Measurements from ENCODE around the gene SLC35E3. TPM values are rescaled to one million over a fixed set of nuclear protein-coding genes. Genes with fewer than 3 reads are reported as not detected.

Gene SLC35E3
- total RNA-seq, result 10 to 100 TPM in 1 of 2 donors, 1 to 10 TPM in 1; 6.3 to 12.3 TPM
- polyA plus RNA-seq (ENCODE audit: insufficient read length in 6 of 6), result 10 to 100 TPM; 16.2 to 21.5 (median 19.2) TPM
- long read RNA-seq, donor 1, full-length matches to known transcripts, result 7 of 18 reads
- long read RNA-seq, donor 1, partial matches to known transcripts, result 11 of 18 reads
- long read RNA-seq, donor 1, other reads (novel, unspliced or antisense), result 0 of 18 reads
- long read RNA-seq, donor 2, full-length matches to known transcripts, result 9 of 9 reads
- long read RNA-seq, donor 2, partial matches to known transcripts, result 0 of 9 reads
- long read RNA-seq, donor 2, other reads (novel, unspliced or antisense), result 0 of 9 reads
- long read RNA-seq, donor 3, full-length matches to known transcripts, result 2 of 8 reads
- long read RNA-seq, donor 3, partial matches to known transcripts, result 6 of 8 reads
- long read RNA-seq, donor 3, other reads (novel, unspliced or antisense), result 0 of 8 reads
- long read RNA-seq, donor 4, full-length matches to known transcripts, result 5 of 8 reads
- long read RNA-seq, donor 4, partial matches to known transcripts, result 0 of 8 reads
- long read RNA-seq, donor 4, other reads (novel, unspliced or antisense), result 3 of 8 reads
- long read RNA-seq, donor 5, full-length matches to known transcripts, result 7 of 13 reads
- long read RNA-seq, donor 5, partial matches to known transcripts, result 6 of 13 reads
- long read RNA-seq, donor 5, other reads (novel, unspliced or antisense), result 0 of 13 reads
- long read RNA-seq, donor 6, full-length matches to known transcripts, result 6 of 6 reads
- long read RNA-seq, donor 6, partial matches to known transcripts, result 0 of 6 reads
- long read RNA-seq, donor 6, other reads (novel, unspliced or antisense), result 0 of 6 reads
- long read RNA-seq, donor 7, full-length matches to known transcripts, result 1 of 6 reads
- long read RNA-seq, donor 7, partial matches to known transcripts, result 5 of 6 reads
- long read RNA-seq, donor 7, other reads (novel, unspliced or antisense), result 0 of 6 reads
- long read RNA-seq, donor 8, full-length matches to known transcripts, result 4 of 10 reads
- long read RNA-seq, donor 8, partial matches to known transcripts, result 6 of 10 reads
- long read RNA-seq, donor 8, other reads (novel, unspliced or antisense), result 0 of 10 reads
- long read RNA-seq, donor 9, result 0 reads
- long read RNA-seq, donor 10, full-length matches to known transcripts, result 7 of 11 reads
- long read RNA-seq, donor 10, partial matches to known transcripts, result 2 of 11 reads
- long read RNA-seq, donor 10, other reads (novel, unspliced or antisense), result 2 of 11 reads
- long read RNA-seq, donor 11, full-length matches to known transcripts, result 10 of 20 reads
- long read RNA-seq, donor 11, partial matches to known transcripts, result 10 of 20 reads
- long read RNA-seq, donor 11, other reads (novel, unspliced or antisense), result 0 of 20 reads
- long read RNA-seq, donor 12, full-length matches to known transcripts, result 6 of 6 reads
- long read RNA-seq, donor 12, partial matches to known transcripts, result 0 of 6 reads
- long read RNA-seq, donor 12, other reads (novel, unspliced or antisense), result 0 of 6 reads

- DNase-seq (peak; percentile 83 to 100 (median 95)), ATAC-seq (peak; percentile 99)
- Histone ChIP-seq H3K36me3 (peaks cover 0 to 13% of the 10 kb centered on the region in 2 donors), H3K4me1 (peaks cover 11 to 40% of the 10 kb centered on the region in 2 donors), H3K9me3 (no peaks in the 10 kb centered on the region), H3K27ac (peak within 1 kb of the TSS; percentile 79 to 86), H3K4me3 (peak within 1 kb of the TSS; percentile 67 to 69), H3K27me3 (no peaks in the 10 kb centered on the region)
- TF ChIP-seq CTCF (IDR thresholded peaks at IDR 0.05), result no peak
- intact Hi-C loops (cut with DNase I), result no loop called here
Observed at GRCh38 chr12:68745904-68746571, at the start of gene SLC35E3. Gene SLC35E3, plus strand, starts transcription at chr12:68746176. Its CDS starts 202 bp downstream, at chr12:68746378.

GRCh38 chr12:68699486-68699885 lies 46.5 kb upstream of the SLC35E3 start:
- ATAC-seq (no peak), DNase-seq (no peak)
- intact Hi-C loops (cut with DNase I), result no loop called here
- no peaks in the 10 kb centered on the region for H3K9me3 ChIP-seq
- H3K4me3 ChIP-seq, result no peak overlapping the region
- H3K27me3 ChIP-seq, result no peaks in the 10 kb centered on the region
- TF ChIP-seq CTCF (IDR thresholded peaks at IDR 0.05), result no peak
- H3K27ac ChIP-seq, result no peak overlapping the region
- H3K4me1 ChIP-seq, result no peaks in the 10 kb centered on the region
- H3K36me3 ChIP-seq, result peaks cover 0 to 99% of the 10 kb centered on the region in 2 donors

- Histone ChIP-seq H3K4me1 (no peaks in the 10 kb centered on the region), H3K27ac (no peak overlapping the region), H3K9me3 (no peaks in the 10 kb centered on the region), H3K4me3 (no peak overlapping the region), H3K36me3 (peaks cover 0 to 75% of the 10 kb centered on the region in 2 donors), H3K27me3 (no peaks in the 10 kb centered on the region)
- DNase-seq (no peak), ATAC-seq (no peak)
- intact Hi-C loops (cut with DNase I), result no loop called here
- TF ChIP-seq CTCF (IDR thresholded peaks at IDR 0.05), result no peak
Observed at GRCh38 chr12:68727776-68728175, 18.2 kb upstream of the SLC35E3 start.

- TF ChIP-seq CTCF (IDR thresholded peaks at IDR 0.05), result no peak
- H3K27ac ChIP-seq, result no peak overlapping the region
- H3K36me3 ChIP-seq, result peaks cover 0 to 78% of the 10 kb centered on the region in 2 donors
- H3K9me3 ChIP-seq, result no peaks in the 10 kb centered on the region
- no peak for DNase-seq
- no peaks in the 10 kb centered on the region for H3K27me3 ChIP-seq
- no peaks in the 10 kb centered on the region for H3K4me1 ChIP-seq
- no peak overlapping the region for H3K4me3 ChIP-seq
- intact Hi-C loops (cut with DNase I), result no loop called here
- no peak for ATAC-seq
Observed at GRCh38 chr12:68733661-68734071, 12.3 kb upstream of the SLC35E3 start.

All from left lung (tissue), 14 donors.